HG02885 (cell line): Measurements from ENCODE around the gene CGNL1.

ENCODE experiments used
- ATAC-seq: cut with Tn5 transposase; IDR thresholded peaks from one replicate; pipeline ENCODE4 v1.9.1; 2021; ENCODE audit warnings: mild to moderate bottlenecking; ENCODE audit not compliant: unreplicated experiment, poor library complexity

The CGNL1 gene

GRCh38 chr15:57538821-57539220, 162.5 kb downstream of the CGNL1 start:
- ATAC-seq = no peak

DNA sequence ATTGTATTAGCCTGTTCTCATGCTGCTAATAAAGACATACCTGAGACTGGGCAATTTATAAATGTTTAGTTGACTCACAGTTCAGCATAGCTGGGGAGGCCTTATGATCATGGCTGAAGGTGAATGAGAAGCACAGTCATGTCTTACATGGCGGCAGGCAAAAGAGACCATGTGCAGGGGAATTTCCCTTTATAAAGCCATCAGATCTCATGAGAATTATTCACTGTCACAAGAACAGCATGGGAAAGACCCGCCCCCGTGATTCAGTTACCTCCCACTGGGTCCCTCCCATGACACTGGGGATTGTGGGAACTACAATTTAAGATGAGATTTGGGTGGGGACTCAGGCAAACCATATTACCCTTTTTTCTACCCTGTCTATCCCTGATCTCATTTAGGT, 163.9 kb downstream of the CGNL1 start:
- ATAC-seq = no peak

DNA sequence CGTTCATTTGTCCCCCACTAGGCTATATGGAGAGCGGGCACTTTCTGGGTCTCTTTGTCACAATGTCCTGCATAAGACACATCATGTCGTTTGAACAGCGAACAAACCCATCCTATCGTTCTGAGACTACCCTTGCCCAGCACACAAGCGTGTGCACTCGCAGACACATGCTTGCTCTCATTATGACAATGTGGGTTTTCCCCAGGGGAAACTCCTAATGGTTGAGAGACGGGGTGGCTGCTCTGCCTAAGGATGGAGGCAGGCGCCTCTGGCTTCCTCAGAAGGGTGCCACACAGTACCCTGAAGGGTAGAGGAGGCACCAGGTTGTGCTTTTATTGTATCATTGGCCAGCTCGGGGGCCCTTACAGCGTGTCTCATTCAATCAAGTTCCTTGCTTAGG, 164.4 kb downstream of the CGNL1 start:
- peak; percentile 90 for ATAC-seq

DNA sequence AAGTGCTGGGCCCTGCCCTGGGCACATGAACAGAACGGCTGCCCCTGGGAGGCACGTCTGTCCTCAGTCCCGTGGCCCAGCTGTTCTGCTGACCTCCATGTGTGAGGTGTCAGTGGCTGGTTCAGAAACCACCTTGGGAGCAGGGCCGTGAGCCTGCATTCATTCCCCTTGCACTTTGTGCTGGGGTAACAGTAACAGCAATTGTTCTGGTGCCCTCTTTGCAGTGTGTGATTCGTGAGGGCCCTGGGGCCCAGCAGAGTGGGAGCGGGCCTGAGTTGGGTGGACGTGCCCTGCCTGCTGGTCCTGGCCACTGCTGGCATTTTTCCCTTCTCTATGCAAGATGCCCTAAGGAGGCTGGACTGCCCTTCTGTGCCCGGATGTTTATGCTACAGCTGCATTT, 165.0 kb downstream of the CGNL1 start:
- no peak for ATAC-seq

DNA sequence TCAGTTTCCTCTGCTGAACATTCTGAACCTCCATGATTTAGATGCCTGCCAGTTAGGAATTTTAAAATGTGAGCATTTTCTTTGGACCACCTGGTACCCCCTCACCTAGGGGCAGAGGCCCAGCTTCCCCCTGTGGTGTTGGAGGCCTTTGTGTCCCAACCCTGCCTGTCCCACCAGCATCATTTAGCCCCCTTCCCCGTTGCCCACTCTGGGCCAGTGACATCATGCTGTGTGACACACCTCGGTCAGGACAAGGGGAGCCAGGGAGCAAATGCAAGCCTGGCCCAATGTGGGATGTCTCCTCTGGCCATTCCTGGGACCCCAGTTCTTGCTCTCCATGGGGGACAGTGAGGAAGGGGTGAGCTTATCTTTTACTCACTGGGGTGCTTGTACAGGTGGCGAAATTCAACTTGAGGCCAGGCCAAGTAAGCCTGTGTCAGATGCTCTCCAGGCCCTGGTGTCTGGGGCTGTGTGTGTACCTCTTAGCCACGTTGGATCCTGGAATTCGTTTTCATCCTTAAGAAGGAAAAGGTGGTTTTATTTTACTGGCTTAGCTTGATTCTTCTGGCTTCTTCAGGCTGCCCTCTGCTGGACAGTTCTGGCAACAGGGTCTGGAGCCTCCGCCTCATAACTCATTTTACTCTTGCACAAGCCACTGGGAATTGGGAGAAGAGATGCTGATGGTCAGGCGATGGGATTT, 165.7 kb downstream of the CGNL1 start:
- no peak for ATAC-seq

DNA sequence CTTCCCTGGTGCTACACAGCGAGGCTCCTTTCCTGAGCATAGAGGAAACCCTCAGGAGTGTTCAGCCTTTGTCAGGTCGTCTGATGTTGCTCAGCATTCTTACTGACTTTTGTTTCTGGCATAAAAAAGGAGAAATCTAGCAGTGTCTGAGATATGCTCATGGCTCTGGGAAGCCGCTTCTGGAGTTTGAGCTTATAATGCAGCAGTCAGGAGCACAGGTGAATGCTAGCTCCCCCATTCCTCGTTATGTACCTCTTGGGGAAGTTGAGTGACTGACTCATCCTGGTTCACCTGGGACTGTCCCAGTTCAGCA, 166.2 kb downstream of the CGNL1 start:
- no peak for ATAC-seq

GRCh38 chr15:57544848-57545480, 168.7 kb downstream of the CGNL1 start:
- ATAC-seq = no peak

DNA sequence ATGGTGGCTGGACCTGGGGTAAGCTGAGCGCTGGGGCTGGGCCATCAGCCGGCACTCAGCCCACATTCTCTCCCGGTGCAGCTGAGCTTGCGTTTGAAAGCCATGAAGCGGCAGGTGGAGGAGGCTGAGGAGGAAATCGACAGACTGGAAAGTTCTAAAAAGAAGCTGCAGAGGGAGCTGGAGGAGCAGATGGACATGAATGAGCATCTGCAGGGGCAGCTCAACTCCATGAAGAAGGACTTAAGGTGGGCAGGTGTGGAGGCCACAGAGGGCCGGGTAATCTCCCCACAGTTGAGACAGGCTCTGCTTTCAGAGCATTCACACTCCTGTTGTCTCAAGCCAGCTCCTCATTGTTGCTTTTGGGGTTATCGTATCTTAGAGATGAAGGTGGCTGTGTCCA, 169.7 kb downstream of the CGNL1 start:
- no peak for ATAC-seq

- no peak for ATAC-seq
Measured at GRCh38 chr15:57547243-57547755, 171.0 kb downstream of the CGNL1 start.

DNA sequence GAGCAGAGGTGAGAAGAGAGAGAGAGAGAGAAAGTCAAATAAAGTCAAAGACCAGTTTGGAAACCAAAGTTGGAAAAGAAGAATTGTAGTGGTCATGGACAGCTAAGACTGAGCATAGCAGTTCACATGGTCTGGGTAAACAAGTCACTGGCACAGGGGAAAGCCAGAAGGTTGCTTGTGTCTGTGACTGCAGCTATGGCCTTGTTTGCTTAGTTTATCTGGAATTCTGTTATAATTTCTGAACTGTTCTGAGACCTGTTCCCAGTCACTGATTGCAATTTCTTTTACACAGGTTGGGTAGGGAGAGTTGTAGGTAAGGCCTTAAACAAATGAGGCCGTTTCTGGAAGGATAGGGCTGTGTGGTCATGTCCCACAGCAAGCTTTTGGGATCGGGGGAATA, 172.0 kb downstream of the CGNL1 start:
- no peak for ATAC-seq

GRCh38 chr15:57548835-57549234, 172.5 kb downstream of the CGNL1 start:
- ATAC-seq = no peak

GRCh38 chr15:57549935-57550334, 173.6 kb downstream of the CGNL1 start:
- ATAC-seq = no peak

DNA sequence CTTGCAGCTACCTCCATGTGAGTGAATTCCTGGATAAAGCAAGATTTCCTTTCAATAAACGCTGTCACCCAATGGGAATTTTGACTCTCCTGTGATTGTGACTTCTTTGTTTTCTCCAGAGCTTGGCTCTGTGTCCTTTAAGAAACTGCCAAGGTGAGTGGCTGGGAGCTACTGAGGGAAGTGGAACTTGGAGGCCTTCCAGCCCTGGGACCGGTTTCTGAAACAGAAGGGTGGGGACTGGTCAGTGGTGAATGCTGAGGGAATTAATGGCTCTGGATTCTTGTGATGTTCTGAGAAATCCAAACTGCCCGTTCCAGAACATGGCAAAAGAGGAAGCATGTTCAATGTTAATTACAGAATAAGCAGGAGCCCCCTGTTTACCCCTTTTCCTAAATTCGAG, 174.3 kb downstream of the CGNL1 start:
- no peak for ATAC-seq

DNA sequence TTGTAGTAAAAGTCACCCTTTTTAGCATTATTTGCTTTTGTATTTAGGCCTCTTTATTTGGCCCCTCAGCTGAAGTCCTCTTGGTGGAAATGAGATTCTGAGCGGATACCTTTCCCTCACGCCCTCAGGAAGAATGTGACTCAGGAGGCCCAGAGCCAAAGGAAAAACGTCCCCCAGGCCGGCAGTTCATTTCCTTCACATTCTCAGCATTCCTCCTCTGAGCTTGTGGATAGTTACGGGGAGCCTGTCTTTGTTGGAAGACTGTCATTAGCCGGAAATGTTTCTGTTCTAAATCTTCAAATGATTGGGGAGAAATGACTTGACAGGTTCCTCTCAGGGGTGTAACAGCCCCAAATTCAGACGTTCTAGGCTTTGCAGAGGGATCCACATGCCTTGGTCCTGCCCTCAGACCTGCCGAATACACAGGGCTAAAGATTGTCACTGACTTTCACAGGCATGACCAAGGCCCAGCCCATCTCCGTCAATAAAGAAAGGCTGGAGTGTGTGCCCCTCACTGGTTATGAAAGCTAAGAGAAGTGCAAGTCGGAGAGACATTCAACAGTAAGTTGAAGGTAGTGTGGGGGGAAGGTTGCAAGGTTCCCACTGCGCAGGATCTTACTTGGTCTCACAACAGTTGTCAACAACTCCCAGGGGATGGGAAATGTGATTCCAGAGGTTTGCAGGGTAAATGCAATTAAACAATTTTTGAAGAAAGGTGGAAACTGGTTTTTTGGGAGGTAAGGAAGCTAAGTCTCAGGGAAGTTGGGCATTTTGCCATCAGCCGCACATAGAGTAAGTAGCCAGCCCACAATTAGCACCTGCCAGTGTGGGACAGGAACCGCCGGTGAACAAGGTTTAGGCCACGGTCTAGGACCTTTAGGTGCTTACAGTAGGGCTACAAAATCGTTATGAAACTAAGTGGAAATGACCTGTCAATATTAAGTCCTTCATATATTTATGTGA, 175.7 kb downstream of the CGNL1 start:
- ATAC-seq = no peak

DNA sequence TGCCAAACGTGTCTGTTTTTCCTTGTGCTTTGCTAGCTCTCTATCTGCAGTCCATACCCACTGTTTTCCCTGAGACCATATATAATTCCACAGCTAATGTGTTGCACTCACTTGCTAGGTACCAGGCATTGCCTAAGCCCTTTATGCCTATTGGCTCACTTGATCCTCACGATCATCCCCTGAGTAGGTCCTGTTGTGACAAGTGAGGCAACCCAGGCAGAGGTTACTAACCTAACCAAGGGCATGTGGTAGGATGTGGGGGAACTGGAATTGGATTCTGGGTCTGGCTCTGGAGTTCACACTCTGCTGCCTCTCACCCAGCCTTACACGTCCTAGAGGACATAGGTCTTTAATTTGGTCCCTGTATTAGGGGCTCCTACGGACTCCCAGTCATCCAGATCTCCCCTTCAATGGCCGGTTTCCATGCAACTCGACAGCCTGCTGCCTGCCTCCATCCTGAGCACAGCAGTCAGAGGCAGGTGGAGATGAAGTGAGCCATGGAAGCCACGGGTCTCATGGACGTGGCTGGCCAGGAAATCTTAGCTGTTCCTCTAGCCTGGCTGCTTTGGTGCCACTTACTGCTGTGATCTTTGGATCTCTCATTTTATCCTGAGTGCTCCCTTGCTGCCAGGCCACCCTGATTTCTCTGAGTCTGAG, 176.5 kb downstream of the CGNL1 start:
- no peak for ATAC-seq

DNA sequence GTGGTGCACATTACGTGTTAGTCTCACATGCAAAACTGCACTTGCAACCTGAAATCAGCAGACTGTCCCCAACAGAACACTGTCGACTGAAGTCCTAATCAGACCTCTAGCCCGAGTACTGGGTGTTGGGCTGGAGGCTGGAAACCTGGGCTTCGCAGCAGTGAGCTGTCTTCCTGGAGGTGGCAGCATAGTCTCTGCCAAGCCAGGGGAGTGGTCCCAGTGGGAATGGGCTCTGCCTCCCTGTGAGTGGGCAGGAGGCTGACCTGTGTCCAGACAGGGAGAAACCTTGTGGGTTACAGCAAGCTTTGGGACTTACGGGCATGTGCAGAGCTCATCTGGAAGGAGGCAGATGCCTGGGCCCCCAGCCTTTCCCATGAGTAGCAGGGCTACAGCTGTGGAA, 177.2 kb downstream of the CGNL1 start:
- no peak for ATAC-seq

DNA sequence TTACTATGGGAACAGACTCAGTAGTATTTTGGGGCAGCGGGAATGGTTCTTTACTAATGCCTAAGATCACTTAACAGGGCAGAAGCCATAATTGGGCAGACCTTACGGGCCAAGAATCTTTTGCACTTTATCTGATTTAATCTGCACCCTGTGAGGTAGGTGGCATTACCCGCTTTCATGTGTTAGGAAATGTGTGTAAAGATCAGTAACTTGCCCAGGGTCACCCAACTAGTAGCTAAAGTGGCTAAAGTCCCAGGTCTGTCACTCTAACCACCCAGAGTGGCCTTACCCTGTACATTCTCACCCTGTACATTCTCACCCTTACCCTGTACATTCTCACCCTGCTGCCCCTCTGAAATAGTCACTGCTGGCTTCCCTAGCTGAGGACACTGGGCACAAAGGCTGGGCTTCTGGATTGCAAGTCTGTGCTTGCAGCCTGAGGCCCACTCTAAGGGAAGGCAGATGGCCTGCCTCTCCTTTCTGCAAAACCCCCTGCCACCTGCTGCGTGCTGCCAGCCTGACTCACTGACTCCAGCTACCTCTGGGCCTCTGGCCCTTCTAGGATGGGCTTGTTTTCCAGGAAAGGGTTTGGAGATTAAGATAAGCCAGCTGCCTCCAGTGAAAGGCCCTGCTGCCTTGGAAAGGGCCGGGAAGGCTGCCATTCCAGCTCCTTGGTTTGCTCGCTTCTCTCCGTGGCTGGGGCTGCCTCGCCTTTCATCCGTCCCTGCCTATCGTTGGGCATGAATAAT, 177.9 kb downstream of the CGNL1 start:
- ATAC-seq = no peak

DNA sequence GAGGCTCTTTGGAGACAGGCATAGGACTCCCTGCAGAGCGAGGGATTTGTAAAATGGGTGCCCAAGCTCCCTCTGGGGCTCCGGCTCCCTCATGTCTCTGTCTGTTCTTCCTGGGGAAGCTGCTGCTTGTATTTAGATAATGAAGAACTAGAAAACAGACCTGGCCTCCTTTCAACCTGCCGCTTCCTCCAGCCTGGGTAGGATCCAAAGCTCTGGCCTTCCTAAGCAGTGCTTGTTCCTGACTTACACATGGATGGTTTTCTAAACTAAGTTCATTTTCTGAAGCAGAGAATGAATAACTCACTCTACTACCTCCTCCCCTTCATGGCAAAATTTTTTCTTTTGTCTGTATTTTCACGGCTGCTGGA, 178.5 kb downstream of the CGNL1 start:
- ATAC-seq = no peak

GRCh38 chr15:57555270-57555669, 179.0 kb downstream of the CGNL1 start:
- ATAC-seq = no peak

DNA sequence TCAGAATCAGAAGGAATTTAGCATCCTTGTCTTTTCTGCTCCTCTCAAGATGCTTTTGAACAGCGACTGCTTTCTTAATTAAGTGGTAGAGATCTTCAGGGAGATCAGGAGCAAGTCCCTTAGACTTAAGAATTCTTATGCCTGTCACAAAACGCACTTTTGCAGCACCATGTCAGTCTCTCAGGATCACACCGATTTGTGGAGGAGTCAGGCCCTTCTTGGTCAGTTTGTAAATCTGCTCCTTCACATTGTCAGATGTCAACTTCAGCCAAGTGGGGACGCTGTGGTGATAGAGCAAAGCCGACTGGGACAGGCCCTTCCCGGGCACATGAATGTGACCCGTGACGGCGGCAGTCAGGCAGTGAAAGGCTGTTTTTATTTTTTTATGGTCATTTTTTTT, 179.7 kb downstream of the CGNL1 start:
- ATAC-seq = no peak
